ENCODE measurements around the gene GSS. TPM values are rescaled to one million over a fixed set of nuclear protein-coding genes. Genes with fewer than 3 reads are reported as not detected.

The GSS gene
- total and polyA plus RNA-seq, 2 of the 8 experiments (the other 6 are each of a cell fraction or from before 2014, with no cell fraction given), result 34.6 to 43.2 TPM

- H2BK20ac ChIP-seq (ENCODE audit: low read length), result no peak overlapping the region
- H2AFZ ChIP-seq (ENCODE audit: low read length), result no peak overlapping the region
- no peak overlapping the region for H3K4ac ChIP-seq (replicated peaks; ENCODE audit: insufficient read length, low read depth, low read length)
- no peak overlapping the region for H3K23ac ChIP-seq (ENCODE audit: insufficient read length)
- no peak overlapping the region for H2BK15ac ChIP-seq (ENCODE audit: low read length)
- TF ChIP-seq SP1 (IDR thresholded peaks at IDR 0.05; ENCODE audit: low read depth, low read length), result no peak
- H3K14ac ChIP-seq (ENCODE audit: insufficient read length), result no peak overlapping the region
- H4K20me1 ChIP-seq (replicated peaks in 1 of 2; ENCODE audit: control insufficient read depth in 1 of 2, insufficient read depth in 2 of 2, low read length in 2 of 2), result peaks cover 0 to 3% of the 10 kb centered on the region in 2 experiments
- no peak overlapping the region for H4K91ac ChIP-seq (replicated peaks; ENCODE audit: insufficient read length, low read length)
- H3K4me1 ChIP-seq (replicated peaks in 1 of 4; ENCODE audit: control insufficient read depth in 3 of 4, insufficient read depth in 4 of 4, low read length in 3 of 4), result no peaks in the 10 kb centered on the region
- H2BK120ac ChIP-seq (replicated peaks; ENCODE audit: low read depth, low read length), result no peak overlapping the region
- H3K9me3 ChIP-seq (ENCODE audit: insufficient read depth in 2 of 2, low read depth in 1 of 2, low read length in 1 of 2), result no peaks in the 10 kb centered on the region
- no peaks in the 10 kb centered on the region for H3K23me2 ChIP-seq (ENCODE audit: low read depth, low read length)
- H3K27me3 ChIP-seq (replicated peaks in 1 of 4; ENCODE audit: control insufficient read depth in 3 of 4, extremely low read depth in 1 of 4, insufficient read depth in 3 of 4, low read length in 3 of 4), result no peaks in the 10 kb centered on the region
- FAIRE-seq (no peak), DNase-seq (ENCODE audit: low read depth in 1 of 2, low spot score in 2 of 2) (no peak)
- H3K56ac ChIP-seq (replicated peaks; ENCODE audit: insufficient read length, low read depth, low read length), result no peak overlapping the region
- H3K79me1 ChIP-seq (ENCODE audit: low read depth, low read length), result no peaks in the 10 kb centered on the region
- H2AK5ac ChIP-seq (ENCODE audit: low read depth, low read length), result no peak overlapping the region
- no peak overlapping the region for H3K18ac ChIP-seq (ENCODE audit: extremely low read depth, low read length)
- H2BK5ac ChIP-seq (ENCODE audit: low read depth, low read length), result no peak overlapping the region
- POLR2A ChIA-PET (ENCODE audit: partially characterized antibody), result interaction anchor here (0.9 kb wide), 1 partner anchor 8 kb away, joined by 3 read pairs; no protein-coding TSS in a partner anchor
- peaks cover 2 to 16% (median 10%) of the 10 kb centered on the region in 4 experiments; a peak in 4 of 8 replicates for H3K36me3 ChIP-seq (ENCODE audit: control insufficient read depth in 2 of 4, insufficient read depth in 4 of 4, low read length in 3 of 4)
- CTCF ChIA-PET (ENCODE audit: partially characterized antibody), result no interaction called here
- no peak overlapping the region for H4K8ac ChIP-seq (ENCODE audit: extremely low read depth, insufficient read depth, low read length)
- no peak overlapping the region for H3K27ac ChIP-seq (ENCODE audit: low read depth, low read length)
- no peak overlapping the region for H3K9ac ChIP-seq (replicated peaks in 1 of 4; ENCODE audit: extremely low read depth in 1 of 4, low read depth in 3 of 4, low read length in 3 of 4)
- H3K4me3 ChIP-seq (ENCODE audit: extremely low read depth in 1 of 4, insufficient read depth in 2 of 4, low read depth in 3 of 4, low read length in 4 of 4), result no peak overlapping the region
- H4K5ac ChIP-seq (ENCODE audit: insufficient read length, low read depth, low read length), result no peak overlapping the region
- no peaks in the 10 kb centered on the region for H3K79me2 ChIP-seq (ENCODE audit: control insufficient read depth in 1 of 2, insufficient read depth in 2 of 2, low read length in 2 of 2)
- H2BK12ac ChIP-seq (ENCODE audit: low read depth, low read length), result no peak overlapping the region
- no peak overlapping the region for H3K4me2 ChIP-seq (ENCODE audit: insufficient read depth in 1 of 2, low read depth in 2 of 2, low read length in 2 of 2)
These were observed 8.3 kb downstream of the GSS start for GRCh38 chr20:34947336-34947735.

Measured in H1 (cell line).